ENCODE measurements around the gene SPDYE2.
"Not testable (repeated sequence)": the region's sequence is repeated elsewhere in the genome, so short reads cannot be mapped to it uniquely, and the experiment has no call there.

SPDYE2 gene

GRCh38 chr7:102602317-102602716 lies 51.3 kb downstream of the SPDYE2 start:
- DNase-seq (ENCODE audit: low read depth in 2 of 2) = not testable (repeated sequence)

- not testable (repeated sequence) for DNase-seq (ENCODE audit: low read depth in 2 of 2)
Measured at GRCh38 chr7:102604431-102605145, 53.6 kb downstream of the SPDYE2 start.

GRCh38 chr7:102606848-102607247 lies 55.8 kb downstream of the SPDYE2 start:
- not testable (repeated sequence) for DNase-seq (ENCODE audit: low read depth in 2 of 2)

- DNase-seq (ENCODE audit: low read depth in 2 of 2) = not testable (repeated sequence)
Measured at GRCh38 chr7:102609734-102610133, 58.7 kb downstream of the SPDYE2 start.

- not testable (repeated sequence) for DNase-seq (ENCODE audit: low read depth in 2 of 2)
Measured at GRCh38 chr7:102610441-102610840, 59.4 kb downstream of the SPDYE2 start.

GRCh38 chr7:102611013-102611674 lies 60.1 kb downstream of the SPDYE2 start:
- not testable (repeated sequence) for DNase-seq (ENCODE audit: low read depth in 2 of 2)

- DNase-seq (ENCODE audit: low read depth in 2 of 2) = not testable (repeated sequence)
Measured at GRCh38 chr7:102611675-102612325, 60.8 kb downstream of the SPDYE2 start.
